MM.1S (cell line): ENCODE data around the gene SMOC2.

Experiments
- EZH2 ChIP-seq: fragments of 300-600 bp; sonication (generic); optimal IDR thresholded peaks from 2 replicates; pipeline ENCODE3; 2017; ENCODE audit warnings: low read depth, mild to moderate bottlenecking, antibody characterized with exemption, low read length, mixed read lengths
- EZH2phosphoT487 ChIP-seq: fragments of 300-600 bp; sonication (generic); IDR thresholded peaks from 2 replicates; pipeline ENCODE4 v1.6.1; 2018; ENCODE audit warnings: antibody characterized with exemption, low read length

GRCh38 chr6:168447282-168447681 is 6.3 kb downstream of the SMOC2 start:
- TF ChIP-seq EZH2phosphoT487 (no peak), EZH2 (no peak)
